ENCODE results near the gene DDX31.

DDX31 gene

GRCh38 chr9:132591751-132592314 lies 78.0 kb downstream of the DDX31 start:
- DNase-seq: no peak

GRCh38 chr9:132591244-132591643 lies 78.5 kb downstream of the DDX31 start:
- DNase-seq: no peak

- no peak for DNase-seq
Observed at GRCh38 chr9:132590318-132591182, 79.2 kb downstream of the DDX31 start.

- no peak for DNase-seq
Observed at GRCh38 chr9:132590037-132590317, 79.8 kb downstream of the DDX31 start.

GRCh38 chr9:132589148-132590036 lies 80.4 kb downstream of the DDX31 start:
- DNase-seq: no peak

- no peak for DNase-seq
Observed at GRCh38 chr9:132588501-132589147, 81.2 kb downstream of the DDX31 start.

GRCh38 chr9:132588098-132588497 lies 81.7 kb downstream of the DDX31 start:
- DNase-seq: no peak

- no peak for DNase-seq
Observed at GRCh38 chr9:132587592-132587955, 82.2 kb downstream of the DDX31 start.

- DNase-seq: no peak
Observed at GRCh38 chr9:132586830-132587591, 82.8 kb downstream of the DDX31 start.

- DNase-seq: no peak
Observed at GRCh38 chr9:132585954-132586829, 83.6 kb downstream of the DDX31 start.

- peak; percentile 53 for DNase-seq
Observed at GRCh38 chr9:132584601-132585560, 84.9 kb downstream of the DDX31 start.

- DNase-seq: no peak
Observed at GRCh38 chr9:132583584-132584304, 86.0 kb downstream of the DDX31 start.

- no peak for DNase-seq
Observed at GRCh38 chr9:132582786-132583583, 86.8 kb downstream of the DDX31 start.

- DNase-seq: no peak
Observed at GRCh38 chr9:132582276-132582785, 87.5 kb downstream of the DDX31 start, which contains the start of gene BARHL1. BARHL1 (plus strand) TSS chr9:132582606; CDS start chr9:132582798, 192 bp downstream.

- DNase-seq: no peak
Observed at GRCh38 chr9:132579427-132579798, 90.4 kb downstream of the DDX31 start.

GRCh38 chr9:132578367-132578932 lies 91.3 kb downstream of the DDX31 start:
- DNase-seq: no peak

- no peak for DNase-seq
Observed at GRCh38 chr9:132577119-132577518, 92.7 kb downstream of the DDX31 start.

GRCh38 chr9:132575811-132576210 lies 94.0 kb downstream of the DDX31 start:
- DNase-seq: no peak

Measured in HCEC 1CT (cell line).